Activated gamma-delta T cell (primary cell): ENCODE data around the gene CDHR2.
"Not testable (repeated sequence)": the region's sequence is repeated elsewhere in the genome, so short reads cannot be mapped to it uniquely, and the experiment has no call there.

Experiments
- DNase-seq: peaks from one replicate; lab custom pipeline; 2025; lab: John Stamatoyannopoulos, UW

Gene CDHR2

GRCh38 chr5:176540956-176541337 is 8.2 kb upstream of the CDHR2 start:
- no peak for DNase-seq

GRCh38 chr5:176541338-176542134 is 7.6 kb upstream of the CDHR2 start:
- DNase-seq, result no peak

- no peak for DNase-seq
Observed at GRCh38 chr5:176542135-176542595, 7.0 kb upstream of the CDHR2 start.

- peak; percentile 37 for DNase-seq
Observed at GRCh38 chr5:176542596-176543427, 6.3 kb upstream of the CDHR2 start.

- peak; percentile 62 for DNase-seq
Observed at GRCh38 chr5:176543428-176544182, 5.5 kb upstream of the CDHR2 start.

GRCh38 chr5:176545388-176545736 is 3.8 kb upstream of the CDHR2 start:
- no peak for DNase-seq

GRCh38 chr5:176545737-176546509 is 3.2 kb upstream of the CDHR2 start:
- DNase-seq, result no peak

- no peak for DNase-seq
Observed at GRCh38 chr5:176547802-176548201, 1.3 kb upstream of the CDHR2 start.

GRCh38 chr5:176549871-176550270 is 729 bp downstream of the CDHR2 start:
- DNase-seq, result no peak

- no peak for DNase-seq
Observed at GRCh38 chr5:176550275-176550831, 1.2 kb downstream of the CDHR2 start.

- not testable (repeated sequence) for DNase-seq
Observed at GRCh38 chr5:176550937-176551336, 1.8 kb downstream of the CDHR2 start.

- no peak for DNase-seq
Observed at GRCh38 chr5:176552332-176552869, 3.3 kb downstream of the CDHR2 start.

- DNase-seq, result no peak
Observed at GRCh38 chr5:176553260-176554085, 4.3 kb downstream of the CDHR2 start.

- no peak for DNase-seq
Observed at GRCh38 chr5:176557846-176558245, 8.7 kb downstream of the CDHR2 start.

- no peak for DNase-seq
Observed at GRCh38 chr5:176559683-176560082, 10.5 kb downstream of the CDHR2 start.

- DNase-seq, result no peak
Observed at GRCh38 chr5:176560364-176560763, 11.2 kb downstream of the CDHR2 start.

GRCh38 chr5:176561259-176561658 is 12.1 kb downstream of the CDHR2 start:
- no peak for DNase-seq

- DNase-seq, result no peak
Observed at GRCh38 chr5:176562189-176562588, 13.0 kb downstream of the CDHR2 start.

GRCh38 chr5:176564002-176564401 is 14.9 kb downstream of the CDHR2 start:
- no peak for DNase-seq

- no peak for DNase-seq
Observed at GRCh38 chr5:176565760-176566288, 16.7 kb downstream of the CDHR2 start.
